ENCODE measurements around the gene ASTL.
"Not testable (repeated sequence)": the region's sequence is repeated elsewhere in the genome, so short reads cannot be mapped to it uniquely, and the experiment has no call there.

The ASTL gene

DNA sequence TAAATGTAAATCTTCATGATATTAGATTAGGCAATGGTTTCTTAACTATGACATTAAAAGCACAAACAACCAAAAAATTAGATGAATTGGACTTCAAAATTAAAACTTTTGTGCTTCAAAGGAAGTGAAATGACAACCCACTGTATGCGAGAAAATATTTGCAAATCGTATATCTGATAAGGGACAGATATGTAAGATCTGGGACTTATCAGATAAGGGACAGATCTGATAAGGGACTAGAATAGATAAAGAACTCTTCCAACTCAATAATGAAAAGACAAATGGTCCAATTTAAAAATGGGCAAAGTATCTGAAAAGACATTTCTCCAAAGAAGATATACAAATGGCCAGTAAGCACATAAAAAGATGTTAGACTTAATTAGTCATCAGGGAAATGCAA, 51.2 kb downstream of the ASTL start:
- Mint-ChIP-seq H3K36me3 (no peaks in the 10 kb centered on the region), H3K27me3 (peaks cover 2% of the 10 kb centered on the region), H3K9me3 (ENCODE audit: low read depth) (peaks cover 8% of the 10 kb centered on the region), H3K27ac (no peak overlapping the region), H3K4me1 (ENCODE audit: low read depth) (no peaks in the 10 kb centered on the region), H3K4me3 (no peak overlapping the region)

- Mint-ChIP-seq H3K27me3 (peaks cover 2% of the 10 kb centered on the region), H3K27ac (no peak overlapping the region), H3K4me1 (ENCODE audit: low read depth) (no peaks in the 10 kb centered on the region), H3K36me3 (no peaks in the 10 kb centered on the region), H3K4me3 (no peak overlapping the region), H3K9me3 (ENCODE audit: low read depth) (peaks cover 8% of the 10 kb centered on the region)
Measured at GRCh38 chr2:96085541-96086355, 52.6 kb downstream of the ASTL start.

DNA sequence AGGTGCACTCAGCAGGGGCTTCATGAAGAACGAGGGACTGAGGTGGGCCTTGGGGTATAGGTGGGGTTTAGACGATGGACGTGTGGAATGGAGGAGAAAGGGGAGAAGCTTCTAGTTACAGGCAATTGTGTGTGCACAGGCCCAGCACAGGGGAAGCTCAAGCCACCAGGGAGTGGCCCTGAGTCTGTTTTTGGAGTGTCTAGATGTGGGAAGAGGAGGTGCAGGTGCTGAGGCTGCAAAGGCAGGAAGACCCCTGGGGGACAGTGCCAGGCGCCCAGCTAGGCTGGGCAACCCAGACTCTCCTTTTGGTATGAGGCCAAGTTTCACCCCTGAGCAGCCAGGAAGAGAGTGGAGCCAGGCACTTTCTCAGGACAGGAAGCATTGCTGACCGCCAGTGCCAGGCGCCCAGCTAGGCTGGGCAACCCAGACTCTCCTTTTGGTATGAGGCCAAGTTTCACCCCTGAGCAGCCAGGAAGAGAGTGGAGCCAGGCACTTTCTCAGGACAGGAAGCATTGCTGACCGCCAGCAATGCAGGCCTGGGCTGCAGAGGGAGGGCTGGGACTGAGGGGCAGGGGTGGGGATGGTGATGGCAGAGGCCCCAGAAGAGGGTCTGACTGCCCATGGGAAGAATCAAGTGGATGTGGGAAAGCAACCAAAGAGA, 53.3 kb downstream of the ASTL start:
- H3K27me3 Mint-ChIP-seq; H3K27ac Mint-ChIP-seq; H3K9me3 Mint-ChIP-seq (ENCODE audit: low read depth); H3K4me3 Mint-ChIP-seq; H3K4me1 Mint-ChIP-seq (ENCODE audit: low read depth); H3K36me3 Mint-ChIP-seq: not testable (repeated sequence)

GRCh38 chr2:96083989-96084857, 54.1 kb downstream of the ASTL start:
- Mint-ChIP-seq H3K9me3 (ENCODE audit: low read depth) (peaks cover 8% of the 10 kb centered on the region), H3K36me3 (no peaks in the 10 kb centered on the region), H3K27me3 (peaks cover 2% of the 10 kb centered on the region), H3K27ac (no peak overlapping the region), H3K4me1 (ENCODE audit: low read depth) (no peaks in the 10 kb centered on the region), H3K4me3 (no peak overlapping the region)

DNA sequence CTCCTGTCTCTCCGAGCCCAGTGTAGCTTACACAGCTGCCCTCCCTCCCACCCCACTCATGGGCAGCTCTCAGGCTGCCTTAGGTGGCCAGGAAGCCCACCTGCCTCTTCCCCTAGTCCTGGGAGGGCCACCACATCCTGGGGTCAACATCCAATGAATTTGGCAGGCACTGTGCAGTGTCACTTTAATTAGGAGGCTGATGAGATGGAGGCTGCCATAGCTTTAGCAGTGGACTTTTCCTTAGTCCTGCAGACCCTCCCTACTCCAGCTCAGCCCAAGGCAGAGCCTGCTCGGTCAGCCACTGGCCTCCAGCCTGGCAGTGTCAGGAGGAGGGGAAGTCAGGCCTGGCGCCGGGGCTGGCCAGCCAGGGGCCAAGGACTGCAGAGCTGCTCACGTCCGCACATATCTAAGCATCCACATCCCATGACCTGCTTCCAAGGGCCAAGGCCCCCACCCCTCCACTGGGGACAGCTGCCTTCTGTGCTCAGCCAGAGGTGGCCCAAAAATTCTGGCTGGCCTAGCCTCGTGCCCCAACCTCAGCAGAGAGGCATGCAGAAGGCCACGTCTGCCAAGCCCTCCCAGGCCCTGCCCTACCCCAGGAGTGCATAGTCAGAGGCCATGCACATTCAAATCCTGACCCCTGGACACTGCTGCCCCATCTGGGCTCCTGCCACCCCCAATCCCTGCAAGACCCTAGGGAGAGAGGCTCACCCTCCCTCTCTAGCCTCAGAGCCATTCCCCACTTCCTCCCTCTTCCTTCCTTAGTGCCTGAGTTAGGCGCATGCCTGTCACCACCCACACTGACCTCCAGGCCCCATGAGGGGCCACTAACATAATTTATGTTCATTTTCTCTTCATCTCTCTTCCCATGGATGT, 55.0 kb downstream of the ASTL start:
- Mint-ChIP-seq H3K4me3 (no peak overlapping the region), H3K36me3 (no peaks in the 10 kb centered on the region), H3K27me3 (peaks cover 2% of the 10 kb centered on the region), H3K27ac (no peak overlapping the region), H3K4me1 (ENCODE audit: low read depth) (no peaks in the 10 kb centered on the region), H3K9me3 (ENCODE audit: low read depth) (peaks cover 8% of the 10 kb centered on the region)

GRCh38 chr2:96082211-96083063, 55.9 kb downstream of the ASTL start:
- H3K9me3 Mint-ChIP-seq (ENCODE audit: low read depth): peaks cover 8% of the 10 kb centered on the region
- H3K27ac Mint-ChIP-seq: no peak overlapping the region
- H3K4me3 Mint-ChIP-seq: no peak overlapping the region
- H3K27me3 Mint-ChIP-seq: peaks cover 2% of the 10 kb centered on the region
- H3K4me1 Mint-ChIP-seq (ENCODE audit: low read depth): no peaks in the 10 kb centered on the region
- H3K36me3 Mint-ChIP-seq: no peaks in the 10 kb centered on the region

DNA sequence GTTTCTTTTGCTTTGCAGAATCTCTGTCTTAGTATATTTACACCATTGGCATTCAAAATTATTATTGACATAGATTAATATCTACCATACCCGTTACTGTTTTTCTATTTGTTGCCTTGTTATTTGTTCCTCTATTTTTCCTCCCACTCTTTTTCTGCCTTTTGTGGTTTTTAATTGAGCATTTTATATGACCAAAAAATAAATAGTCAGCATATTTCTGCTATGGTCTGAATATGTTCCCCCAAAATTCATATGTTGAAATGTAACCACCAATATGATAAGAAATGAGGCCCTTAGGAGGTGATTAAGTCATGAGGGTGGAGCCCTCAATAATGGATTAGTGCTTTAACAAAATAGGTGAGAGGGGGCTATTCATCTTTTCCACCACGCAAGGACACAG, 57.3 kb downstream of the ASTL start:
- Mint-ChIP-seq H3K4me1 (ENCODE audit: low read depth) (no peaks in the 10 kb centered on the region), H3K27ac (no peak overlapping the region), H3K9me3 (ENCODE audit: low read depth) (peaks cover 2% of the 10 kb centered on the region), H3K4me3 (no peak overlapping the region), H3K36me3 (no peaks in the 10 kb centered on the region), H3K27me3 (peaks cover 2% of the 10 kb centered on the region)

DNA sequence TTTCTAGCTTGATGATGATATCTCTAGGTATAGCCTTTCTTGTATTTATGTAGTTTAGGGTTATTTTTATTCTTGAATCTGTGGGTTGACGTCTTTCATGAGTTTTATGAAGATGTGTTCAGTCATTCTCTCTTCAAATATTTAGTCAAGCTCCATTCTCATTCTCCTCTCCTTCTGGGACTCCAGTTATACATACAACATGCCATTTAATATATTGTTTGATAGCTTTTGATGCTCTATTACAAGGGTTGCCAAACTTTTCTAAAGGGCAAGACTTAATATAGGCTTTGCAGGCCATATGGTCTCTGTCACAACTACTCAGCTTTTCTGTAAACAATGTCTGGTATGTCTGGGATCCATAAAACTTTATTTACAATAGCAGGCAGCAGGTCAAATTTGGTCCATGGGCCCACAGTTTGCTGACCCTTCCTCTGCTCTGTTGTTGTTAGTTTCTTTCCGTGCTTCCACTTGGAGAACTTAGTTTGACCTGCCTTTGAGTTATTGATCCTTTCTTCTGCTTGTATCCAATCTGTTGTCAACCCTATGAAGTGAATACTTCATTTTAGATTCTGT, 63.0 kb downstream of the ASTL start:
- H3K27ac Mint-ChIP-seq: no peak overlapping the region
- no peaks in the 10 kb centered on the region for H3K4me1 Mint-ChIP-seq (ENCODE audit: low read depth)
- H3K9me3 Mint-ChIP-seq (ENCODE audit: low read depth): peaks cover 19% of the 10 kb centered on the region
- no peak overlapping the region for H3K4me3 Mint-ChIP-seq
- no peaks in the 10 kb centered on the region for H3K36me3 Mint-ChIP-seq
- no peaks in the 10 kb centered on the region for H3K27me3 Mint-ChIP-seq

- Mint-ChIP-seq H3K27me3 (no peaks in the 10 kb centered on the region), H3K27ac (no peak overlapping the region), H3K4me1 (ENCODE audit: low read depth) (no peaks in the 10 kb centered on the region), H3K4me3 (no peak overlapping the region), H3K36me3 (no peaks in the 10 kb centered on the region), H3K9me3 (ENCODE audit: low read depth) (peaks cover 19% of the 10 kb centered on the region)
Measured at GRCh38 chr2:96074156-96074555, 64.1 kb downstream of the ASTL start.

GRCh38 chr2:96073170-96073775, 65.0 kb downstream of the ASTL start:
- Mint-ChIP-seq H3K36me3 (no peaks in the 10 kb centered on the region), H3K4me1 (ENCODE audit: low read depth) (no peaks in the 10 kb centered on the region), H3K27me3 (no peaks in the 10 kb centered on the region)

More at GRCh38 chr2:96073170-96073775, 65.0 kb downstream of the ASTL start:
- peaks cover 19% of the 10 kb centered on the region for H3K9me3 Mint-ChIP-seq (ENCODE audit: low read depth)
- no peak overlapping the region for H3K4me3 Mint-ChIP-seq
- no peak overlapping the region for H3K27ac Mint-ChIP-seq
